Measurements from ENCODE around the gene GLT1D1. TPM values are rescaled to one million over a fixed set of nuclear protein-coding genes. Genes with fewer than 3 reads are reported as not detected.
"Not testable (repeated sequence)": the region's sequence is repeated elsewhere in the genome, so short reads cannot be mapped to it uniquely, and the experiment has no call there.

The GLT1D1 gene
- total RNA-seq, 4 donors from 2014 or later, result 1.0 to 4.9 (median 3.0) TPM

- no peak overlapping the region for H3K4me3 ChIP-seq
- no peak overlapping the region for H3K27ac ChIP-seq
- no peaks in the 10 kb centered on the region for H3K27me3 ChIP-seq
- intact Hi-C loops (cut with DNase I; ENCODE audit: low total_unique reads) (loop anchor here (10.0 kb wide), 1 partner anchor 81 kb away; no protein-coding TSS in a partner anchor), in situ Hi-C loops (cut with MboI; ENCODE audit: low sequenced_read_pairs in 4 of 4) (no loop called here)
- DNase-seq (no peak), ATAC-seq (no peak)
- no peaks in the 10 kb centered on the region for H3K9me3 ChIP-seq
- H3K4me1 ChIP-seq, result peaks cover 0 to 15% of the 10 kb centered on the region in 2 donors
- no peaks in the 10 kb centered on the region for H3K36me3 ChIP-seq
- TF ChIP-seq CTCF (IDR thresholded peaks at IDR 0.05 in 4 of 5, conservative IDR thresholded peaks at IDR 0.05 in 1 of 5) (no peak), POLR2A (IDR thresholded peaks at IDR 0.05) (no peak)
These were observed 19.9 kb upstream of the GLT1D1 start for GRCh38 chr12:128833418-128833817.

- intact Hi-C loops (cut with DNase I; ENCODE audit: low total_unique reads), result loop anchor here (10.0 kb wide), 1 partner anchor 75 kb away; no protein-coding TSS in a partner anchor
- H3K9me3 ChIP-seq; H3K4me1 ChIP-seq; ATAC-seq; DNase-seq; H3K27me3 ChIP-seq; in situ Hi-C loops (cut with MboI; ENCODE audit: low sequenced_read_pairs in 4 of 4); H3K36me3 ChIP-seq; H3K4me3 ChIP-seq; H3K27ac ChIP-seq: not testable (repeated sequence)
These were observed 13.4 kb upstream of the GLT1D1 start for GRCh38 chr12:128839885-128840284.

- DNase-seq (no peak), ATAC-seq (no peak)
- H3K27ac ChIP-seq, result no peak overlapping the region
- no peaks in the 10 kb centered on the region for H3K27me3 ChIP-seq
- H3K4me3 ChIP-seq, result no peak overlapping the region
- no peaks in the 10 kb centered on the region for H3K36me3 ChIP-seq
- no peak for TF ChIP-seq POLR2A (IDR thresholded peaks at IDR 0.05)
- TF ChIP-seq CTCF (IDR thresholded peaks at IDR 0.05 in 4 of 5, conservative IDR thresholded peaks at IDR 0.05 in 1 of 5), result no peak
- H3K9me3 ChIP-seq, result no peaks in the 10 kb centered on the region
- intact Hi-C loops (cut with DNase I; ENCODE audit: low total_unique reads), result no loop called here
- in situ Hi-C loops (cut with MboI; ENCODE audit: low sequenced_read_pairs in 4 of 4), result no loop called here
- no peaks in the 10 kb centered on the region for H3K4me1 ChIP-seq
These were observed 12.3 kb upstream of the GLT1D1 start for GRCh38 chr12:128840862-128841468.

GRCh38 chr12:128842579-128842978, 10.7 kb upstream of the GLT1D1 start:
- no peaks in the 10 kb centered on the region for H3K27me3 ChIP-seq
- no peak overlapping the region for H3K4me3 ChIP-seq
- in situ Hi-C loops (cut with MboI; ENCODE audit: low sequenced_read_pairs in 4 of 4) (no loop called here), intact Hi-C loops (cut with DNase I; ENCODE audit: low total_unique reads) (no loop called here)
- H3K4me1 ChIP-seq, result no peaks in the 10 kb centered on the region
- H3K36me3 ChIP-seq, result no peaks in the 10 kb centered on the region
- TF ChIP-seq POLR2A (IDR thresholded peaks at IDR 0.05) (no peak), CTCF (IDR thresholded peaks at IDR 0.05 in 4 of 5, conservative IDR thresholded peaks at IDR 0.05 in 1 of 5) (no peak)
- ATAC-seq, result no peak
- no peak for DNase-seq
- H3K27ac ChIP-seq, result no peak overlapping the region
- H3K9me3 ChIP-seq, result no peaks in the 10 kb centered on the region

GRCh38 chr12:128843538-128843937, 9.7 kb upstream of the GLT1D1 start:
- in situ Hi-C loops (cut with MboI; ENCODE audit: low sequenced_read_pairs in 4 of 4) (no loop called here), intact Hi-C loops (cut with DNase I; ENCODE audit: low total_unique reads) (no loop called here)
- H3K36me3 ChIP-seq, result no peaks in the 10 kb centered on the region
- no peak overlapping the region for H3K4me3 ChIP-seq
- ATAC-seq (no peak), DNase-seq (no peak)
- TF ChIP-seq CTCF (IDR thresholded peaks at IDR 0.05 in 4 of 5, conservative IDR thresholded peaks at IDR 0.05 in 1 of 5) (no peak), POLR2A (IDR thresholded peaks at IDR 0.05) (no peak)
- H3K27me3 ChIP-seq, result no peaks in the 10 kb centered on the region
- no peaks in the 10 kb centered on the region for H3K4me1 ChIP-seq
- no peaks in the 10 kb centered on the region for H3K9me3 ChIP-seq
- H3K27ac ChIP-seq, result no peak overlapping the region

All from gastrocnemius medialis (tissue), 4 donors.